HCT116 (cell line): Measurements from ENCODE around the gene RCAN2. TPM values are rescaled to one million over a fixed set of nuclear protein-coding genes. Genes with fewer than 3 reads are reported as not detected.

Experiments used
- ATAC-seq: fragments of 200-7000 bp; cut with Tn5 transposase; 2 replicates; pipeline ENCODE4 v1.9.1; 2020; ENCODE audit warnings: mild to moderate bottlenecking, moderate library complexity
- BruUV-seq: library from RNA; stranded (reverse); fragments of 400-500 nt; replicated peaks from 2 replicates; lab custom pipeline; 2021; lab: Mats Ljungman, UMichigan
- CTCF ChIA-PET: fragments of 300-600 bp; sonication (Branson Sonifier 250); formaldehyde crosslinking; loops from one replicate; lab custom pipeline; 2021; ENCODE audit warnings: antibody characterized with exemption; lab: Charles Lee
- POLR2A ChIA-PET: fragments of 300-600, 350-600 bp; sonication (Branson Sonifier 250); formaldehyde crosslinking; loops from one replicate; lab custom pipeline; 2021; ENCODE audit warnings: antibody characterized with exemption; lab: Charles Lee
- RAD21 ChIA-PET, 2 experiments: fragments of 300-600 bp; sonication (Branson Sonifier 250); formaldehyde crosslinking; loops; one replicate each; lab custom pipeline; 2023; ENCODE audit warnings: low total read pairs in 2 of 2; ENCODE audit not compliant: uncharacterized antibody in 2 of 2, unreplicated experiment in 2 of 2, low non-redundant PET in 1 of 2; lab: Charles Lee
- DNase-seq: peaks from one replicate; pipeline ENCODE4 v3.0.0-alpha.2; 2010; ENCODE audit warnings: low read depth, low spot score
- H2AFZ ChIP-seq: fragments of 200-600 bp; shearing (Covaris generic), sonication (generic); 2 replicates; pipeline ENCODE4 v1.6.1; 2017; ENCODE audit warnings: low read depth, mixed run types, mixed read lengths, antibody characterized with exemption, low read length; ENCODE audit not compliant: poor library complexity, severe bottlenecking
- H3K27ac ChIP-seq: 2 replicates; pipeline ENCODE4 v1.5.1; 2012; ENCODE audit warnings: low read depth, low read length
- H3K27me3 ChIP-seq: fragments of 200-600 bp; sonication (generic); 2 replicates; pipeline ENCODE4 v1.6.1; 2016; ENCODE audit warnings: mixed run types, low read length, mixed read lengths; ENCODE audit not compliant: insufficient read depth
- H3K36me3 ChIP-seq, 2 experiments: fragments of 200-500 bp in 1 of 2; fragments of 200-600 bp in 1 of 2; sonication (Bioruptor generic) in 1 of 2; sonication (generic) in 1 of 2; 2 replicates each; pipeline versions ENCODE4 v1.5.1 to v1.6.1; 2014 to 2016; ENCODE audit warnings: low read length in 2 of 2, inconsistent platforms in 1 of 2, mixed read lengths in 1 of 2, mixed run types in 1 of 2; ENCODE audit not compliant: insufficient read depth in 2 of 2, control insufficient read depth in 1 of 2
- H3K4me1 ChIP-seq, 2 experiments: fragments of 200-600 bp in 1 of 2; sonication (generic) in 1 of 2; 2 replicates each; pipeline versions ENCODE4 v1.5.1 to v1.6.1; 2012 to 2017; ENCODE audit warnings: low read length in 2 of 2, inconsistent platforms in 1 of 2, mild to moderate bottlenecking in 1 of 2, mixed read lengths in 1 of 2, mixed run types in 1 of 2, moderate library complexity in 1 of 2; ENCODE audit not compliant: insufficient read depth in 2 of 2, control insufficient read depth in 1 of 2
- H3K4me2 ChIP-seq: fragments of 200-600 bp; sonication (generic); 2 replicates; pipeline ENCODE4 v1.6.1; 2017; ENCODE audit warnings: mixed run types, low read length, mixed read lengths
- H3K4me3 ChIP-seq, 2 experiments: fragments of 200-600 bp in 1 of 2; sonication (generic) in 1 of 2; replicated peaks in 1 of 2; 2 replicates each; pipeline ENCODE4 v1.5.1; 2011 to 2016; ENCODE audit warnings: low read length in 2 of 2, control low read depth in 1 of 2, low read depth in 1 of 2, mild to moderate bottlenecking in 1 of 2, mixed read lengths in 1 of 2, mixed run types in 1 of 2
- H3K79me2 ChIP-seq: fragments of 200-600 bp; sonication (generic); 2 replicates; pipeline ENCODE4 v1.6.1; 2017; ENCODE audit warnings: mild to moderate bottlenecking, mixed run types, low read length, moderate library complexity, mixed read lengths; ENCODE audit not compliant: insufficient read depth
- H3K9ac ChIP-seq: fragments of 200-600 bp; sonication (generic); 2 replicates; pipeline ENCODE4 v1.6.1; 2016; ENCODE audit warnings: low read length, mixed read lengths
- H3K9me2 ChIP-seq: fragments of 200-600 bp; sonication (generic), shearing (Covaris generic); 2 replicates; pipeline ENCODE4 v1.6.1; 2017; ENCODE audit warnings: mixed run types, mild to moderate bottlenecking, moderate library complexity; ENCODE audit not compliant: insufficient read depth
- H3K9me3 ChIP-seq, 2 experiments: fragments of 200-500 bp in 1 of 2; fragments of 200-600 bp in 1 of 2; sonication (Bioruptor generic) in 1 of 2; sonication (generic) in 1 of 2; 2 replicates each; pipeline ENCODE4 v1.6.1; 2014 to 2017; ENCODE audit warnings: low read length in 2 of 2, mixed read lengths in 2 of 2, inconsistent platforms in 1 of 2, low read depth in 1 of 2, mild to moderate bottlenecking in 1 of 2, mixed run types in 1 of 2, moderate library complexity in 1 of 2; ENCODE audit not compliant: control insufficient read depth in 1 of 2, insufficient read depth in 1 of 2
- H4K20me1 ChIP-seq: fragments of 200-600 bp; sonication (generic), shearing (Covaris generic); 2 replicates; pipeline ENCODE4 v1.6.1; 2017; ENCODE audit warnings: mixed run types, mild to moderate bottlenecking, moderate library complexity; ENCODE audit not compliant: insufficient read depth
- CBX3 ChIP-seq: IDR thresholded peaks from 2 replicates; pipeline ENCODE4 v1.6.1; 2012; ENCODE audit warnings: low read depth
- CEBPB ChIP-seq: IDR thresholded peaks from 2 replicates; pipeline ENCODE4 v1.6.1; 2012; ENCODE audit warnings: low read depth
- EGR1 ChIP-seq: IDR thresholded peaks from 2 replicates; pipeline ENCODE4 v1.6.1; 2012; ENCODE audit warnings: low read depth
- EZH2phosphoT487 ChIP-seq: fragments of 200-600 bp; IDR thresholded peaks from 2 replicates; pipeline ENCODE4 v1.6.1; 2018; ENCODE audit warnings: antibody characterized with exemption, borderline replicate concordance
- JUND ChIP-seq: IDR thresholded peaks from 2 replicates; pipeline ENCODE4 v1.6.1; 2012
- RAD21 ChIP-seq: IDR thresholded peaks from 2 replicates; pipeline ENCODE4 v1.6.1; 2012; ENCODE audit warnings: low read depth, mild to moderate bottlenecking
- SRF ChIP-seq: IDR thresholded peaks from 2 replicates; pipeline ENCODE4 v1.6.1; 2012; ENCODE audit warnings: low read depth
- ZFX ChIP-seq: fragments of 450-650 bp; IDR thresholded peaks from 2 replicates; pipeline ENCODE4 v1.6.1; 2017
- ZNF274 ChIP-seq: fragments of 200-500 bp; sonication (Bioruptor generic); IDR thresholded peaks from 2 replicates; pipeline ENCODE4 v1.6.1; 2014; ENCODE audit warnings: mild to moderate bottlenecking, low read depth, low read length, inconsistent platforms
- intact Hi-C: fragments of 100-400 bp; cut with micrococcal nuclease; formaldehyde crosslinking; loops from 2 replicates; pipeline ENCODE4 v1.10.0; 2022
- total RNA-seq: library from RNA; stranded (reverse); gene quantifications from one replicate; pipeline ENCODE4 v1.2.1, GENCODE V29; 2021; ENCODE audit not compliant: unreplicated experiment
- TF ChIP-seq, protein P1 (sequence below): IDR thresholded peaks from 2 replicates; pipeline ENCODE4 v1.6.1; 2012; ENCODE audit warnings: low read depth

The RCAN2 gene
- total RNA-seq, 1 experiment from 2014 or later = 0.57 TPM

- Histone ChIP-seq H3K9me2 (no peaks in the 10 kb centered on the region), H3K4me2 (no peak overlapping the region), H3K9ac (no peak overlapping the region), H3K4me1 (no peaks in the 10 kb centered on the region), H4K20me1 (no peaks in the 10 kb centered on the region), H3K36me3 (no peaks in the 10 kb centered on the region), H3K27me3 (no peaks in the 10 kb centered on the region), H3K27ac (no peak overlapping the region), H3K79me2 (no peaks in the 10 kb centered on the region), H2AFZ (no peak overlapping the region), H3K9me3 (no peaks in the 10 kb centered on the region), H3K4me3 (no peak overlapping the region)
- BruUV-seq = no TSS peak
- DNase-seq (no peak), ATAC-seq (no peak)
- POLR2A ChIA-PET = no interaction called here
- no peak for TF ChIP-seq ZFX
- no peak for TF ChIP-seq CBX3
- TF ChIP-seq JUND = no peak
- no peak for TF ChIP-seq SRF
- no peak for TF ChIP-seq EZH2phosphoT487
- no peak for TF ChIP-seq CEBPB
- no peak for TF ChIP-seq EGR1
- TF ChIP-seq, protein P1, sequence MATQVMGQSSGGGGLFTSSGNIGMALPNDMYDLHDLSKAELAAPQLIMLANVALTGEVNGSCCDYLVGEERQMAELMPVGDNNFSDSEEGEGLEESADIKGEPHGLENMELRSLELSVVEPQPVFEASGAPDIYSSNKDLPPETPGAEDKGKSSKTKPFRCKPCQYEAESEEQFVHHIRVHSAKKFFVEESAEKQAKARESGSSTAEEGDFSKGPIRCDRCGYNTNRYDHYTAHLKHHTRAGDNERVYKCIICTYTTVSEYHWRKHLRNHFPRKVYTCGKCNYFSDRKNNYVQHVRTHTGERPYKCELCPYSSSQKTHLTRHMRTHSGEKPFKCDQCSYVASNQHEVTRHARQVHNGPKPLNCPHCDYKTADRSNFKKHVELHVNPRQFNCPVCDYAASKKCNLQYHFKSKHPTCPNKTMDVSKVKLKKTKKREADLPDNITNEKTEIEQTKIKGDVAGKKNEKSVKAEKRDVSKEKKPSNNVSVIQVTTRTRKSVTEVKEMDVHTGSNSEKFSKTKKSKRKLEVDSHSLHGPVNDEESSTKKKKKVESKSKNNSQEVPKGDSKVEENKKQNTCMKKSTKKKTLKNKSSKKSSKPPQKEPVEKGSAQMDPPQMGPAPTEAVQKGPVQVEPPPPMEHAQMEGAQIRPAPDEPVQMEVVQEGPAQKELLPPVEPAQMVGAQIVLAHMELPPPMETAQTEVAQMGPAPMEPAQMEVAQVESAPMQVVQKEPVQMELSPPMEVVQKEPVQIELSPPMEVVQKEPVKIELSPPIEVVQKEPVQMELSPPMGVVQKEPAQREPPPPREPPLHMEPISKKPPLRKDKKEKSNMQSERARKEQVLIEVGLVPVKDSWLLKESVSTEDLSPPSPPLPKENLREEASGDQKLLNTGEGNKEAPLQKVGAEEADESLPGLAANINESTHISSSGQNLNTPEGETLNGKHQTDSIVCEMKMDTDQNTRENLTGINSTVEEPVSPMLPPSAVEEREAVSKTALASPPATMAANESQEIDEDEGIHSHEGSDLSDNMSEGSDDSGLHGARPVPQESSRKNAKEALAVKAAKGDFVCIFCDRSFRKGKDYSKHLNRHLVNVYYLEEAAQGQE = no peak
- TF ChIP-seq ZNF274 = no peak
- TF ChIP-seq RAD21 = no peak
- RAD21 ChIA-PET = no interaction called here
- intact Hi-C loops = no loop called here
- CTCF ChIA-PET = no interaction called here
Measured at GRCh38 chr6:46273911-46274310, 217.3 kb downstream of the RCAN2 start.
